PFSK-1 (cell line): ENCODE data around the gene ATOH8.

ENCODE experiments used
- POLR2AphosphoS5 ChIP-seq: IDR thresholded peaks from 2 replicates; pipeline ENCODE4 v1.6.1; 2012; ENCODE audit warnings: low read depth, mild to moderate bottlenecking, control low read depth, low read length, moderate library complexity
- TF ChIP-seq, protein P1 (sequence below), 2 experiments: IDR thresholded peaks; 2 replicates each; pipeline versions ENCODE4 v1.6.1 to v1.8.0; 2011 to 2012; ENCODE audit warnings: low read depth in 2 of 2, low read length in 2 of 2, control low read depth in 1 of 2, inconsistent platforms in 1 of 2, mild to moderate bottlenecking in 1 of 2, moderate library complexity in 1 of 2; ENCODE audit not compliant: insufficient read depth in 1 of 2

DNA sequence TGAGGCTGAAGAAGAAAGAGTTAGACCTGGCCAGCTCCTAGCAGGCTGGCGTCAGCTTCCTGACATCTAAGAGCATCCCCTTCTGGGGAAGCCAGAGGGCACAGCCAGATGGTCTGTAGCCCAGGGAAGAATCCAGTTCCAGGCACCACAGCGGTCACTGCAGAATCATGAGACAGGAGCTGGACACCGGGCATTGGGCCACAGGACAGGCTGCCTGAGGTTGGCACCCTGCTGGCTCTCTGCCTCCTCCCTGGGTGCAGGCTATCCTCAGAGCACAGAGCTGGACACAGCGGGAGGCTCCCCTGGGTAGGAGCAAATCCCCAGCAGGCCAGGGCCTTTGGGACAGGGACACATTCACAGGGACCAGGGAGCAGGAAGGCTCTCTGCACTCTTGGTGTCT is 19.8 kb upstream of the ATOH8 start:
- no peak for TF ChIP-seq POLR2AphosphoS5
- TF ChIP-seq, protein P1, sequence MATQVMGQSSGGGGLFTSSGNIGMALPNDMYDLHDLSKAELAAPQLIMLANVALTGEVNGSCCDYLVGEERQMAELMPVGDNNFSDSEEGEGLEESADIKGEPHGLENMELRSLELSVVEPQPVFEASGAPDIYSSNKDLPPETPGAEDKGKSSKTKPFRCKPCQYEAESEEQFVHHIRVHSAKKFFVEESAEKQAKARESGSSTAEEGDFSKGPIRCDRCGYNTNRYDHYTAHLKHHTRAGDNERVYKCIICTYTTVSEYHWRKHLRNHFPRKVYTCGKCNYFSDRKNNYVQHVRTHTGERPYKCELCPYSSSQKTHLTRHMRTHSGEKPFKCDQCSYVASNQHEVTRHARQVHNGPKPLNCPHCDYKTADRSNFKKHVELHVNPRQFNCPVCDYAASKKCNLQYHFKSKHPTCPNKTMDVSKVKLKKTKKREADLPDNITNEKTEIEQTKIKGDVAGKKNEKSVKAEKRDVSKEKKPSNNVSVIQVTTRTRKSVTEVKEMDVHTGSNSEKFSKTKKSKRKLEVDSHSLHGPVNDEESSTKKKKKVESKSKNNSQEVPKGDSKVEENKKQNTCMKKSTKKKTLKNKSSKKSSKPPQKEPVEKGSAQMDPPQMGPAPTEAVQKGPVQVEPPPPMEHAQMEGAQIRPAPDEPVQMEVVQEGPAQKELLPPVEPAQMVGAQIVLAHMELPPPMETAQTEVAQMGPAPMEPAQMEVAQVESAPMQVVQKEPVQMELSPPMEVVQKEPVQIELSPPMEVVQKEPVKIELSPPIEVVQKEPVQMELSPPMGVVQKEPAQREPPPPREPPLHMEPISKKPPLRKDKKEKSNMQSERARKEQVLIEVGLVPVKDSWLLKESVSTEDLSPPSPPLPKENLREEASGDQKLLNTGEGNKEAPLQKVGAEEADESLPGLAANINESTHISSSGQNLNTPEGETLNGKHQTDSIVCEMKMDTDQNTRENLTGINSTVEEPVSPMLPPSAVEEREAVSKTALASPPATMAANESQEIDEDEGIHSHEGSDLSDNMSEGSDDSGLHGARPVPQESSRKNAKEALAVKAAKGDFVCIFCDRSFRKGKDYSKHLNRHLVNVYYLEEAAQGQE (IDR thresholded peaks at IDR 0.05; ENCODE audit: insufficient read depth in 1 of 2, low read depth in 2 of 2, low read length in 2 of 2), result no peak
